ENCODE measurements around the gene TRMT2B. TPM values are rescaled to one million over a fixed set of nuclear protein-coding genes. Genes with fewer than 3 reads are reported as not detected.
A peak's percentile ranks its signal among the peaks of the same experiment; 100 is the strongest.

The TRMT2B gene
- polyA plus RNA-seq, 1 of the 3 experiments (the other 2 are of a cell fraction): 7.2 TPM

- no peak for TF ChIP-seq USF2 (IDR thresholded peaks at IDR 0.05; ENCODE audit: borderline replicate concordance, low read depth, low read length)
- TF ChIP-seq GABPA (IDR thresholded peaks at IDR 0.05; ENCODE audit: low read depth): no peak
- TF ChIP-seq SMC3 (IDR thresholded peaks at IDR 0.05; ENCODE audit: low read depth, low read length): no peak
These were observed 29.3 kb upstream of the TRMT2B start (continued) for GRCh38 chrX:101081231-101081630.

GRCh38 chrX:101080326-101081124 is 28.6 kb upstream of the TRMT2B start:
- no peaks in the 10 kb centered on the region for H3K36me3 ChIP-seq (replicated peaks in 1 of 2; ENCODE audit: control insufficient read depth in 1 of 2, insufficient read depth in 2 of 2, low read length in 1 of 2)
- H3K27me3 ChIP-seq (ENCODE audit: insufficient read depth): no peaks in the 10 kb centered on the region; the same call in 1 of the 2 replicates
- H3K4me1 ChIP-seq (ENCODE audit: control insufficient read depth in 1 of 2, insufficient read depth in 2 of 2, low read depth in 1 of 2, low read length in 1 of 2): peaks cover 0 to 8% of the 10 kb centered on the region in 2 experiments; a peak in 1 of 4 replicates
- no peaks in the 10 kb centered on the region for H4K20me1 ChIP-seq (ENCODE audit: insufficient read depth)
- CTCF ChIA-PET: no interaction called here
- no peak overlapping the region for H3K4me3 ChIP-seq (ENCODE audit: low read depth in 2 of 2, low read length in 1 of 2)
- no peak overlapping the region for H2AFZ ChIP-seq (ENCODE audit: low read depth)
- no peak for TF ChIP-seq MXI1 (IDR thresholded peaks at IDR 0.05; ENCODE audit: low read depth, low read length)
- no peak for TF ChIP-seq YY1 (IDR thresholded peaks at IDR 0.05; ENCODE audit: low read depth)
- TF ChIP-seq TEAD4 (IDR thresholded peaks at IDR 0.05; ENCODE audit: borderline replicate concordance, insufficient read depth): no peak
- no peak for TF ChIP-seq FOXM1 (IDR thresholded peaks at IDR 0.05; ENCODE audit: low read depth)
- H3K9me2 ChIP-seq: no peaks in the 10 kb centered on the region
- peak overlapping the region; percentile 62; the same call in 1 of the 2 replicates for H3K4me2 ChIP-seq
- 38% methylated on average over 3 of the region's 3 CpGs for WGBS (ENCODE audit: low lambda C conversion rate)
- H3K27ac ChIP-seq (ENCODE audit: low read depth in 2 of 2, low read length in 1 of 2): no peak overlapping the region
- H3K79me2 ChIP-seq (ENCODE audit: insufficient read depth): no peaks in the 10 kb centered on the region
- no peaks in the 10 kb centered on the region for H3K9me3 ChIP-seq
- no peak for DNase-seq
- no peak overlapping the region for H3K9ac ChIP-seq
- H3F3A ChIP-seq (replicated peaks; ENCODE audit: insufficient read depth): peaks cover 3% of the 10 kb centered on the region
- POLR2A ChIA-PET: no interaction called here

GRCh38 chrX:101079736-101080270 is 27.9 kb upstream of the TRMT2B start:
- POLR2A ChIA-PET: no interaction called here
- H3K9ac ChIP-seq: no peak overlapping the region; the same call in 1 of the 2 replicates
- TF ChIP-seq FOXJ3 (CRISPR knock-in tag; IDR thresholded peaks at IDR 0.05) (no peak), RFX5 (IDR thresholded peaks at IDR 0.05; ENCODE audit: low read length) (no peak), SIN3A (IDR thresholded peaks at IDR 0.05; ENCODE audit: borderline replicate concordance, low read depth, low read length) (no peak), FOXM1 (IDR thresholded peaks at IDR 0.05; ENCODE audit: low read depth) (no peak), FOSL2 (IDR thresholded peaks at IDR 0.05; ENCODE audit: borderline replicate concordance, low read depth) (no peak), ELF1 (IDR thresholded peaks at IDR 0.05) (no peak), EZH2phosphoT487 (IDR thresholded peaks at IDR 0.05; ENCODE audit: borderline replicate concordance, low read depth) (no peak), USF1 (IDR thresholded peaks at IDR 0.05; ENCODE audit: borderline replicate concordance, low read depth) (no peak), IRF3 (IDR thresholded peaks at IDR 0.05; ENCODE audit: low read depth, low read length) (no peak), TAF1 (IDR thresholded peaks at IDR 0.05; ENCODE audit: borderline replicate concordance, low read depth, low read length) (no peak), ZBTB33 (IDR thresholded peaks at IDR 0.05; ENCODE audit: borderline replicate concordance, low read depth) (no peak)

More at GRCh38 chrX:101079736-101080270, 27.9 kb upstream of the TRMT2B start:
- Histone ChIP-seq H3K9me3 (no peaks in the 10 kb centered on the region), H3K79me2 (ENCODE audit: insufficient read depth) (no peaks in the 10 kb centered on the region), H3K4me1 (ENCODE audit: control insufficient read depth in 1 of 2, insufficient read depth in 2 of 2, low read depth in 1 of 2, low read length in 1 of 2) (peaks cover 0 to 8% of the 10 kb centered on the region in 2 experiments; a peak in 1 of 4 replicates), H3K27me3 (ENCODE audit: insufficient read depth) (no peaks in the 10 kb centered on the region; the same call in 1 of the 2 replicates), H3K4me2 (peak overlapping the region; percentile 62; the same call in 1 of the 2 replicates), H3F3A (replicated peaks; ENCODE audit: insufficient read depth) (peaks cover 3% of the 10 kb centered on the region), H3K36me3 (replicated peaks in 1 of 2; ENCODE audit: control insufficient read depth in 1 of 2, insufficient read depth in 2 of 2, low read length in 1 of 2) (no peaks in the 10 kb centered on the region), H2AFZ (ENCODE audit: low read depth) (no peak overlapping the region), H3K4me3 (ENCODE audit: low read depth in 2 of 2, low read length in 1 of 2) (peak overlapping the region; percentile 60 to 64; a peak in 2 of 4 replicates), H3K9me2 (no peaks in the 10 kb centered on the region), H4K20me1 (ENCODE audit: insufficient read depth) (no peaks in the 10 kb centered on the region), H3K27ac (ENCODE audit: low read depth in 2 of 2, low read length in 1 of 2) (no peak overlapping the region)
- 56% methylated on average over 8 of the region's 8 CpGs for WGBS (ENCODE audit: low lambda C conversion rate)
- DNase-seq: no peak
- CTCF ChIA-PET: no interaction called here
